SH-SY5Y (cell line): ENCODE data around the gene HMCN2.

Source experiments
- GATA2 ChIP-seq: IDR thresholded peaks from 2 replicates; pipeline ENCODE4 v1.6.1; 2011; ENCODE audit warnings: mild to moderate bottlenecking, low read depth, low read length
- GATA3 ChIP-seq: IDR thresholded peaks from 2 replicates; pipeline ENCODE4 v1.6.1; 2011; ENCODE audit warnings: low read depth, mild to moderate bottlenecking, low read length, moderate library complexity

GRCh38 chr9:130432362-130432761 is 166.8 kb downstream of the HMCN2 start:
- TF ChIP-seq GATA2 (no peak), GATA3 (no peak)
